Measurements from ENCODE around the gene GRAMD1B.

DNA sequence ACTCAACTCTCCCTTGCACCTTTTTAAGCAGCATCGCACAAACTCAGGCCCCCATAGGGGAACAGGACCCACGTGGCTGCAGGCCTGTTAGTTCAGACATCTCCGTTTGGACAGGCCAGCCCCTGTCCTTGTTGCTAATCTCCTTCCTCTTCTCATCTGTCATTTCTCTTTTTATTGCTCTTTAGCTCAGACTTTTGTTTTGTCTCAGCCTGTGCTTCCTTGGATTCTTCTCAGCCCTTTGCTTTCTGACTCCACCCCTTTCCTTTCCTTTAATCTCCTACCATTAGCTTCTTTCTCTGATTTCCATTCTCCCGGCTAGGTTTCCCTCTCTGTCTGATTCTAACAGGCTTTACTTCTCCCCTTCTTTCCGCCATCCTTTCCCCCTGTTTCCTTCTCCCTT lies 155.6 kb downstream of the GRAMD1B start:
- TF ChIP-seq, protein P1, sequence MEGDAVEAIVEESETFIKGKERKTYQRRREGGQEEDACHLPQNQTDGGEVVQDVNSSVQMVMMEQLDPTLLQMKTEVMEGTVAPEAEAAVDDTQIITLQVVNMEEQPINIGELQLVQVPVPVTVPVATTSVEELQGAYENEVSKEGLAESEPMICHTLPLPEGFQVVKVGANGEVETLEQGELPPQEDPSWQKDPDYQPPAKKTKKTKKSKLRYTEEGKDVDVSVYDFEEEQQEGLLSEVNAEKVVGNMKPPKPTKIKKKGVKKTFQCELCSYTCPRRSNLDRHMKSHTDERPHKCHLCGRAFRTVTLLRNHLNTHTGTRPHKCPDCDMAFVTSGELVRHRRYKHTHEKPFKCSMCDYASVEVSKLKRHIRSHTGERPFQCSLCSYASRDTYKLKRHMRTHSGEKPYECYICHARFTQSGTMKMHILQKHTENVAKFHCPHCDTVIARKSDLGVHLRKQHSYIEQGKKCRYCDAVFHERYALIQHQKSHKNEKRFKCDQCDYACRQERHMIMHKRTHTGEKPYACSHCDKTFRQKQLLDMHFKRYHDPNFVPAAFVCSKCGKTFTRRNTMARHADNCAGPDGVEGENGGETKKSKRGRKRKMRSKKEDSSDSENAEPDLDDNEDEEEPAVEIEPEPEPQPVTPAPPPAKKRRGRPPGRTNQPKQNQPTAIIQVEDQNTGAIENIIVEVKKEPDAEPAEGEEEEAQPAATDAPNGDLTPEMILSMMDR (IDR thresholded peaks at IDR 0.05; ENCODE audit: low read depth, low read length, poor library complexity, severe bottlenecking), result no peak
- no peak for TF ChIP-seq EZH2phosphoT487 (IDR thresholded peaks at IDR 0.05; ENCODE audit: borderline replicate concordance, low read length)

Measured in DOHH2 (cell line).